RWPE1 (cell line): ENCODE data around the gene RBM27.

Experiments
- CTCF ChIA-PET: fragments of 350-600 bp; sonication (Branson Sonifier 250); formaldehyde crosslinking; extraction: SDS; loops from one replicate; lab custom pipeline; 2021; lab: Yijun Ruan, JAX
- POLR2A ChIA-PET: fragments of 400-600 bp; formaldehyde crosslinking; extraction: SDS; loops from one replicate; lab custom pipeline; 2020; ENCODE audit warnings: antibody characterized with exemption; ENCODE audit not compliant: low non-redundant PET; lab: Yijun Ruan, JAX
- DNase-seq: peaks from one replicate; pipeline ENCODE4 v3.0.0; 2012; ENCODE audit warnings: low spot score
- H3K27ac ChIP-seq: fragments of 450-650 bp; 2 replicates; pipeline ENCODE4 v1.5.1; 2017
- CTCF ChIP-seq: fragments of 450-650 bp; conservative IDR thresholded peaks from 2 replicates; pipeline ENCODE4 v1.5.1; 2017; ENCODE audit warnings: low read depth, mild to moderate bottlenecking

The RBM27 gene

GRCh38 chr5:146229222-146229621 lies 25.8 kb downstream of the RBM27 start:
- no peak overlapping the region for H3K27ac ChIP-seq
- no peak for DNase-seq
- TF ChIP-seq CTCF = no peak
- ChIA-PET CTCF (interaction anchor here (0.6 kb wide), 1 partner anchor 586 kb away, joined by 11 read pairs; no protein-coding TSS in a partner anchor), POLR2A (no interaction called here)

- TF ChIP-seq CTCF = no peak
- POLR2A ChIA-PET = no interaction called here
- H3K27ac ChIP-seq = no peak overlapping the region
- CTCF ChIA-PET = interaction anchor here (0.6 kb wide), 2 partner anchors 194 to 215 kb away, joined by 4 to 5 read pairs; no protein-coding TSS in a partner anchor
- no peak for DNase-seq
Observed at GRCh38 chr5:146232223-146232622, 28.8 kb downstream of the RBM27 start.

GRCh38 chr5:146233441-146233840 lies 30.0 kb downstream of the RBM27 start:
- no peak for DNase-seq
- no peak overlapping the region for H3K27ac ChIP-seq
- POLR2A ChIA-PET = no interaction called here
- CTCF ChIA-PET = no interaction called here
- TF ChIP-seq CTCF = no peak

GRCh38 chr5:146238973-146239372 lies 35.6 kb downstream of the RBM27 start:
- TF ChIP-seq CTCF = no peak
- CTCF ChIA-PET = no interaction called here
- POLR2A ChIA-PET = no interaction called here
- H3K27ac ChIP-seq = no peak overlapping the region
- no peak for DNase-seq

GRCh38 chr5:146240951-146241350 lies 37.5 kb downstream of the RBM27 start:
- CTCF ChIA-PET = interaction anchor here (0.6 kb wide), 1 partner anchor 59 kb away, joined by 4 read pairs; no protein-coding TSS in a partner anchor

GRCh38 chr5:146243247-146243646 lies 39.8 kb downstream of the RBM27 start:
- TF ChIP-seq CTCF = no peak
- no peak for DNase-seq
- H3K27ac ChIP-seq = no peak overlapping the region
- ChIA-PET CTCF (no interaction called here), POLR2A (no interaction called here)

More at GRCh38 chr5:146240951-146241350, 37.5 kb downstream of the RBM27 start:
- TF ChIP-seq CTCF = no peak
- no peak for DNase-seq
- H3K27ac ChIP-seq = no peak overlapping the region
- POLR2A ChIA-PET = no interaction called here

GRCh38 chr5:146248561-146248960 lies 45.2 kb downstream of the RBM27 start:
- no peak overlapping the region for H3K27ac ChIP-seq
- ChIA-PET CTCF (no interaction called here), POLR2A (no interaction called here)
- DNase-seq = no peak
- TF ChIP-seq CTCF = no peak
